HG03196 (cell line): ENCODE measurements around the gene NSMCE1.

Experiments
- ATAC-seq: cut with Tn5 transposase; IDR thresholded peaks from one replicate; pipeline ENCODE4 v1.9.1; 2021; ENCODE audit not compliant: unreplicated experiment

The NSMCE1 gene

DNA sequence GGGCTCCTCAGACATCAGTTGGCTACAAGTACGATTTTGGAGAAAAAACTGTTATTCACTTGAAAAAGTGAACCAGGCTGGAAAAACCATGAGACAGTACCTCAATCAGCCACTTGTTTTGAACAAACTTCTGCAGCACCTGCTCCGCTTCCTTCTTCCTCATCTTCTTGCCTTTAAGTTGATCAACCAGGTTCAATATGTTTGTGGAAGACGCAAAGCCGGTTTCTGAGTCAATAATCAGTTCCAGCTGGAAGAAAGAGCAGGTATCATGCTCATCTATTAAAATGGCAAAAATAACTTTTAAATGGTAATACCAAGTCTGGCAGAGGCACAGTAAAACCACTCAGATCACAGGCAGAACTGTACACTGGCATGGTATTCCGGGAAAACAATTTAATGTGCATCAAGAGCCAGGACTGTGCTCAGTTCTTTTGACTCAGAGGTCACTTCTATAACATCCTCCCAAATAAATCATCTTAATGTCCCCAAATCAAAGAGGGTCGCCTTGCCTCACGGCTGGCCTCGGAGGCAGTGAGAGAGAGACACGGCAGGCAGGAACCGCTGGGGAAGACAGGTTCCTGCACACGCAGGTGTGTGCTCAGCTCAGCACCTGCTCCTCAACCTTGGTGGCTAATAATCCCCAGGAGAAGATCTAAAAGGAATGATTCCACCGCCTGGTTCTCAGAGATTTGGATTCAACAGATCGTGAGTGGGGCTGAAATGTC lies 35.5 kb downstream of the NSMCE1 start:
- ATAC-seq = no peak

DNA sequence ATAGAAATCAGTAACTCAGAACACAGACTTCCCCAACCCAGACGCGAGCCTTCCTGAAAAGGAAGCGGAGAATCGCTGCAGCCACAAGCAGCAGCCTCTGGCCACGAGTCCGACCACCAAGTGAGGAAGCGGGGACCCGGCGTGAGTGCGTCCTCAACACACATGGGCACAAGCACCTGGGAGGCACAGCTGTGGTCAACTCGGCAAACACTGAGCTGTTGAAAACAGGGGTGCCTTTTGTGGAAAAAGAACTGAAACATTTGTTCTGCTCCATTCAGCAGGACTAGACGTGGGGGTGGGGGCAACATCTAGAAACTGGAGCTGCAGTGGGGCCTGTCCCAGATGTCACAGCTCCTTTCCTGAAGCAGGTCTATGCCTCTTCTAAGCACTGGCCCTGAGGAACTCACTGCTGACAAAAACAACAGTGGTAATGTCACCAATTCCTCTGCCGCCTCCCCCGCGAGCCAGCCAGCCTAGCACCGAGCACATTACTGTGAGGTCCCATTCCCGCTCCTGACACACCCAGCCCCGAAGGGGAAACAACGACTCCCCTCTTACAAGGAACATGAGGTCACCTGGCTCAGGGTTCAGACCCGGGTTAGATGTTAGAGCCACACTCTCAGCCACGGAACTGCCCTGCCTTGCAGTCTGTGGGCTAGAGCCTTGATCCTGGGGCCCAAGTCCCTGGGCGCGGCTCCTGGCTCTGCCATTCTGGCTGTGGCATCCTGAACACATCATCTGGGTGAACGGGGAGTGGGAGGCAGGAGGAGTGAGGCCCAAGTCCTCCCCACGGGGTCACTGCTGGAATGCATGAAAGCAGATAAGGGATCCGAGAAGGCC lies 36.3 kb downstream of the NSMCE1 start:
- peak; percentile 44 for ATAC-seq

DNA sequence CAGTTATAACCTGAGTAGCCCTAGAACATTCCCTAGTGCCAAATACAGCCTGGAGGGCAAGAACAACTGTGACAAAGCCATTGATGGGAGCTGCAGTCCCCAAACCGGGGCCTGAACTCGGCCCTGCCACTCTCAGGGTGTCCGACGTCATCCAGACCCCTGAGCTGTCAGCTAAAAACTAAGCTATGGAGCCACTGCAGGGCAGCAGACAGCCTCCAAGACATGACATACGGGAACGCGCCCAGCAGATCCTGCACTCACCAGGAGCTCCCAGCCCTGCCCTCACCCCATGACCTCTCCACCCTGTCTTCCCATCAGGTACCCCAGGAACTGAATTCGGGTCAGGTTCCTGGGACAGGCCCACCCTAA lies 36.9 kb downstream of the NSMCE1 start:
- no peak for ATAC-seq

DNA sequence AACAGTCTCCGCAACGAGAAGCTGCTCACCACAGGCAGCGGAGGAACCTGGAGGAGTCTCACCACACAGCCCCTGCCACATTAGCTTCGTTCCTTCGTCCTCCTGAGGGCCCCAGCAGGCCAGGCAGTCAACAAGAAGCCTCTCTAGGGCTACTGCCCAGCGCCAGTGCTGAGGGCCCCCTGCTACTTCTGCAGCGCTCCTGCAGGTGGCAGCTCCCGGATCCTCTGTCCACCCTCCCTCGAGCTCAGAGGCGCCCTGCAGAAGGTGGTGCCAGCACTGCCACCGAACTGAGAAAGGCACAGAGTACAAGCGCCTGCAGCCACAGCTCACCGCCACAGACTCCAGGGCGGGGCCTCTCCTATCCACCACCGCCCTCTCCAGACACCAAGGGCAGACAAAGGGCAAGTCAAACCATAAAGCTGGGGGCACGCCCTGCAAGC lies 38.0 kb downstream of the NSMCE1 start:
- no peak for ATAC-seq

DNA sequence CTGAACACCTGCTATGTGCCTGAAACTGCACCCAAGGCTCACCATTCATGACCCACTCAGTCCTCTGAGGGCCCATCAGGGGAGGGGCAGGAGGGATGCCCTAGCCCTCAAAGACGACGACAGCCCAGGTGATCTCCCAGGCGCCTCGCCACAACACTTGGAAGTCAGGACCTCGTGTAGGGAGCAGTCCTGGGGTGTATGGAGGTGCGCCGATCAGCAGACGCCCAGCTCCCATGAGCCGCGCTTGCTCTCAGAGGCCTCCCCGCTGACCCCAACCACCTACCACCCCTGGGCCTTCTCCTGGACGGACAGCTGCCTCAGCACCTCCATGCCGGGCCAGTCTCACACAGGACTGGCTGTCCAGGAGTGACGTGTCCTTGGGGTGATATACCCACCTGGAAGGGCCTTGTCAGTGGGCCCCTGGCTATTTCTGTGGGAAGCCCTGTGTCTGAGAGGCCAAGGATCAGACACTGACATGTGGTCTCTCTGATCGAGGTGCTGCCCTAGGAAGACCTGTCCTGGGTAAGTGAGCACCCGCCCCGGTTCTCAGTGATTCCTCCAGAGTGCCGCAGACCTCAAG lies 38.6 kb downstream of the NSMCE1 start:
- no peak for ATAC-seq

DNA sequence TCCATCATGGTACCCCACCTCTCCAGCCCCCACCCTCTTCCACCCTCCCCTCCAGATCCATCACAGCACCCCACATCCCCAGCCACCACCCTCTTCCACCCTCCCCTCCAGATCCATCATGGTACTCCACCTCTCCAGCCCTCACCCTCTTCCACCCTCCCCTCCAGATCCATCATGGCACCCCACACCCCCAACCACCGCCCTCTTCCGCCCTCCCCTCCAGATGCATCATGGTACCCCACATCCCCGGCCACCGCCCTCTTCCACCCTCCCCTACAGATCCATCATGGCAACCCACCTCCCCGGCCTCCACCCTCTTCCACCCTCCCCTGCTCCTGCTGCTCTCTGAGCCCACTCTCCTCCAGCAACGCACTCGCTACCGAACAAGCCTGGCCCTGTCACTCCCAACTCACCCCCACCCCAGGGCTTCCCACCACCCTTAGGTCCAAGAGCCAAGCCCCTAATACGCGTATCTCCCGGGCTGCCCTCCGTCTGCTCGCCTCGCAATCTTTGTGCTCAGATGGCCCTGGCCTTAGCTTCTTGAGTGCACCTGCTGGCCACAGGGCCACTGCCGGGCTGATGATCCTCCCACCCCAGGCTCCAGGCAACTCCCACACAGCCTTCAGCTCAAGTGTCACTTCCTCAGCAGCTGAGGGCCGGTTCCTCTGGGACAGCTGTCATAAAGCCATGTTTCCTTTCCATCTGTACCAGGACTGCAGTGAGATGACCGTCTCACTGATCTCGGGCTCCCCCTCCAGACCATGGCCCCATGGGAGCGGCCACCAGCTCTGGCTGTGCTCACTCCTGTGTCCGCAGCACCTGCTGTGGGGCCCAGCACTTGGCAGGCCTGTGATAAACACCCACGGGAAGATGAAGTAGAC lies 39.7 kb downstream of the NSMCE1 start:
- ATAC-seq = no peak

DNA sequence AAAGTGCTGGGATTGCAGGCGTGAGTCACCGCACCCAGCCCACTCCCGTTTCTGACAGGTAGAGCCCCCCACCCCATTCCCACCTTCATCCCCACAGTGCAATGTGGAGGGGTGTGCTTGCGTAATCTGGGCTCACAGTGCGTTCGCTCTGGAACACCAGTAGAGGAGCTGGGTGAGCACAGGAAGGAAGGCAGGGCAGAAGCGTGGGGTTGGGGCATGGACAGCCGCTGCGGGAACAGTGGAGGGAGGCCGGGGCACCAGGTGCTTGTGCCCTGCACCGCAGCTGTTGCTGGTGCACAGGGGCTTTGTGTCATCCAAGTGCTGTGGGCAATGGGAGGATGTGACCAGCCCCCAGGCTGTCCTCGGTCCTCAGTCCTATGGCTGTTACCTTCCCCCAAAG lies 40.5 kb downstream of the NSMCE1 start:
- ATAC-seq = no peak

DNA sequence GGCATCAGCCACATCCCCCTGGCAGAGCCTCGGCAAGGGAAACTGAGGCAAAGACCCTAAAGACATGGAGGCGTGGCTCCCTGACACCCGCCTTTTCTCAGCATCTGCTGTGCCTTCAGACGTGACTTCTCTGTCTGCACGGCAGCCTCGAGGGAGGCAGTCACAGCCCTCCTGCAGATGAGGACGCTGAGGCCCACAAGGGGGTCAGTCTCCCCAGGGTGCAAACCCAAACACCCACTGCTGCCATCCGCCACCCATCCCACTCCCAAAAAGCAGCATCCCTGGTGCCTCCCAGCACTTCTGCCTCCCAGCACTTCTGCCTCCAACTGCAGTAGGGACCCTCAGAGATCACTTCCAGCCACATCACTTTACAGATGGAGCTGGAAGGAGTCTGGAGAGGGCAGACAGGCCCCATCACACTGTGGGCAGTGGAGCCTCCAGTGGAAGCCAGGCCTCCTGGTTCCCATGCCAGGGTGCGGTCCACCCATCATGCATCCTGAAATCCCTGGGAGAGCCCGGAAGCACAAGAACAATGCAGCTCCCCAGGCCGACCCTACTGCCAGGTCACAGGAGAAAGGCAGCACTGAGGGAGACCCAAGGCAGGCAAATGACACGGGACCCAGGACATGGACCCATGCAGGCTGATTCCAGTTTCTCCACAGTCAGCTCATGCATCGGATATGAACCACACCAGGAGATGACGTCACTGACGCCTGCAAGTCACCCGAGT lies 41.4 kb downstream of the NSMCE1 start:
- ATAC-seq = no peak

DNA sequence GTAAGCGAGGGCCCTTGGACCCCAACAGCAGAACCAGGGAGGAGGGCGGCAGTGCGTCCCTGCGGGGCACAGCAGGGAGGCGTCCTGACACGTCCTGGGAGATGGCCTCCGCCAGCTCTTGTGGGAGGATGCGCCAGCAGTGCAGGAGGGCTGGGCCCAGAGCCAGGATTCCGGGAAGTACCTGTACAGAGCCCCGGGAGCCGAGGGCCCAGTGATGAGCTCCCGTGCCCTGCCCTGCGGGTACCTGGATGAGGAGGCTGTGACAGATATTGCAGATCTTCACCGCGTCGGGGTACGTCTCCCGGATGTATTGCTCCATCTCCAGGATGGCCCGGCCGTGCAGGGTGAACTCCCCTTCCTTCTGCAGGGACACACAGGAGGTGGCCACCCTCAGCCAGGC lies 42.1 kb downstream of the NSMCE1 start:
- ATAC-seq = no peak

DNA sequence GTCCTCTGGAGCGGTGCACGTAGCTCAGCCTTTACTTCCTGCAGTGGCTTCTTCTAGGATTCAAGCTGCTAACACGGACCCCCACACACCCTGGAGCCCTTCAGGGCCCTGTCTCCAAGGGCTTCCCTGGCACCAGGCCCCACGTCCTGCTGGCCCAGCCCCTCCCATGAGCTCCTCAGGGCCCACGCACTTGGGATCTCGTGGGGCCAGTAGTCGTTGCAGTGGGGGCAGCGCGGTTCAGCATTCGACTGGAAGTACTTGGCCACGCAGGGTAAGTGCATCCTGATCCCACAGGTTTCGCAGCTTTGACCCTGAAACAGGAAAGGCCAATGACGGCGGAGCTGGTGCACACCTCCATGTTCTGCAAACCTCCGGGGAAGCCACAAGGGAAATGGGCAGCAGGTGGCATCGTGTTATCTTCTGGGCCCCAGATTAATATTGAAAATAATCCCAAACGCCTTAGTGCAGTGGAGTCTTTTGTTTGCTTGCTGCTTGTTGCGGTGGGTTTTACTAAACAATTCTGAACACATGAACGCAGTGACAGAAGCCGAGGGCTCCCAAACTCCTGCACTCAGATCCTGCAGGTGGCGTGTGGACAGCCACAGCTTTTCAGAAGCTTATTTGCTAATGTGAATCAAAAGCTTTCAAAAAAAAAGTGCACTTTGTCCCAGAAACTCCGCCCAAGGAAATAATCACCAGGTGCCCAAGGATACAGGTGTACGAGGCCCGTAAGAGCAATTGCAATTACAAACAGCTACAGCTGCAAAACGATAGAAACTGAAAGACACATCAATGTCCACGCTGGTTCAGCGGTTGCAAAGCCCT lies 42.8 kb downstream of the NSMCE1 start:
- no peak for ATAC-seq

DNA sequence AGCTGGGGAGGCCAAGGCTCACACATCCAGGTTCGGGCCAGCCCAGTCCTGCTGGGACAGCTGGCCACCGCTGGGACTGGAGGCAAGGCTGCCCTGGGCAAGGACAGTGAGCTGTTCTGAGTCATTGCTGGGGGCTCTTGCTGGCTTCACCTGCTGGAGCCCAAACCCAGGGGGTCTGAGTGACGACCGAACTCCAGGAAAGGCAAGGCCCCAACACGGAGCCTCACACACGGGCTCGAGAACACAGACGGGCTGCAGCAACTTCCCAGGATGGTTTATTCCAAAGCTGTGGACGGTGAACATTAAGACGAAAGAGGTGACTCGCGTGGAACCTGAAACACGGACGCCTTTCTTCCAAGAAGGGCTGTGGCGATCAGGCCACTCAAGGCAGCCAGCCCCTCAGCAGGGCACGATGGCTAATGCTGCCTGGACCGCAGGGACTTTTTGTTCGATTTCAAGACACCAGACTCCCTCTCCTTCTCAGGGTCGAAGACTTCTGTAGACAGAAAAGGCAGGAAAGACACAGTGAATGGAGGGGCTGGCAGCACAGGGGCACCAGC lies 43.8 kb downstream of the NSMCE1 start:
- ATAC-seq = no peak

DNA sequence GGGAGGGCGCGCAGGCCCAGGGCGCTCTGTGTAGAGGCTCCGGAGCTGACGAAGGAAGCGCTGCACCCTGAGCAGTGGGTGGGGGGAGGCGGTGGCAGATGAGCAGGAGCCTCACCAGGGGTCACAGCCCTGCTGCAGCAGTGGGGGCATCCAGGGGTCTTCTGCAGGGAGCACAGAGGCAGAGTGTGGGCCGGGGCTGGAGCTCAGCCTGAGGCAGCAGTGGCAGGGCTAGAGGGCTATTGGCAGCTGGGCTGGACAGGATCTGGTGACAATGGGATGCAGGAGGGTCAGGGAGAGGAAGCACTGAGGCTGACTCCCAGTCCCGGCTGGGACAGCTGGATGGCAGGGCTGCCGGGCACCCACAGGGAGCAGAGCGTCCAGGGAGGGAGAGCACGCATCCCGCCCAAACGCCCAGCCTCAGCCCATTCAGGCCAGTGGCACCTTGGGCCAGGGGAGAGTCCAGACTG lies 44.3 kb downstream of the NSMCE1 start:
- ATAC-seq = no peak

DNA sequence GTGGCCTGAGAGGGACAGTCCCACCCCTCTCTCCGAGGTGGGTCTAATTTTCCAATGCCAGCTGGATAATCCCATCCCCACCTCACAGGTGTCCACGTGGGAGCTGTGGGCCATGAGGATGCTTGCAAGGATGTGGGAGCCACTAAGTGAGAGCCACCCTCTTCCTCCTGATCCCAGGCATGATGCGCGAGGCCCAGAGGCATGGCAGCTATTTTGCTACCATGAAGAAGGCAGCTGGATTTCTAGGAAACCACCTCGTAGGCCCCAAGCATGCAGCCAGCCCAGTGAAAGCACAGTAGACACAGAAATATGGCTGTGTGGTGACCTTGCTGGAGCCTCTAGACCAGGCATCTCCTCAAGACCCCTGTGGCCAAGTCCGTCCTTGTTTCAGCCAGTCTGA lies 44.9 kb downstream of the NSMCE1 start:
- no peak for ATAC-seq

DNA sequence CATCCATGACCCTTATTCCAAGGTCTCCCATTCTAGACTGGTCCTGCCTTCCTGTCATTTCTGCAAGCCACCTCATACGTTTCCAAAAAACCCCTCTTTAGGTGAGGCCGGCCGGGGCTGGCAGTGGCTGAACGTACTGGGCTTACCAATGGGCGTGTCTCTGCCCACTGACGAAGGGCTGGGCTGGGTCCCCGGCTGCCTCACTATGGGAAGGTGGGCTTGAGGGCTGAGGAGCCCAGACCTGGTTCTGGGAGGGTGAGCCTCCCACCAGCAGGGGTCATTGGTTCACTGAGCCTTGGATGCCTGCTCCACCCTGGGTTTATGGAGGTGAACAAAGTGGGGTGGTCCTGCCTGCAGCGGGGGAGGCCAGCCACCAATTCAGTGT lies 45.4 kb downstream of the NSMCE1 start:
- no peak for ATAC-seq

DNA sequence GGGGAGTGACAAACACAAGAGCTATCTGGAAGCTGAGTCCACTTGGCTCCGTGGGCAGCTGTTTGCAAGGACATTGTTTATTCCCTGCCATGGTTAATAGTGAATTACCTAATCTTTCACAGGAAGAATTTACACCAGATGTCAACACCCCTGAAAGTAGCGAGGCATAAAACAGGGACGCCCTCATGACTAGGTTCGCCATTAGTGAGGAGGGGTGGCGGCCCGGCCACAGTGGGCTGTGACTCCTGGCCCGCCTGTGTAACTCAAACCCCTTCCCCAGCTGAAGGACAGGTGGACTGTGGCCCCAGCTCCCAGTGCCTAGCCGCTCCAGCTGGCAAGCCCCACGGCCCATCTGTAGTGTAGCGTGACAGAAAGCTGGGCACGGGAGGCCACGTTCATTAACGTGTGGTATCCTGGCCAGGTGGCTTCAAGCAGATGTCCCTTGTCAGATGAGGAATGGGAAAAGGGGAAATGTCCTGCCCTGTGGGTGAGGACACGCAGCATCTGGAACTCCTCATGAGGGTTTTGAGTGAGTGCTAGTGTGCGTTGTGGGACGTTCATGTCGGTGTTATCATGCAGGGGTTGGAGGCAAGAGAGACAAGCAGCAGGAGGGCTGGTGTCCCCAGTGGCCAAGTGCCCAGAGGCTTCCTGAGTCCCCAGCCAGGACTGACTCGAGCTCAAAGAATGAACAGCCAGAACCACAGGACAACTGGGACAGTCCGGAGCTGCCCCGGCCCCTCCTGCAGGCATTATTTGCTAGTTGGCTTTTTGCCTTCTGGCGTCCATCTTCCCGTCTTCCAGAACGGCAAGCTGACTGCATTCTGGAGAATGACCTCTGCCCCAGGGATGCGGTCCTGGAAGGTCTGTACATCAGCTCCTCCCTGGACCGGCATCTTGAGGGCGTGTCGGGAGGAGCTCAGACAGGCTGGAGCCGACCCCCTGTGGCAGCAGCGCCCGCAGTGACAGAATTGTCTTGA lies 46.0 kb downstream of the NSMCE1 start:
- no peak for ATAC-seq

DNA sequence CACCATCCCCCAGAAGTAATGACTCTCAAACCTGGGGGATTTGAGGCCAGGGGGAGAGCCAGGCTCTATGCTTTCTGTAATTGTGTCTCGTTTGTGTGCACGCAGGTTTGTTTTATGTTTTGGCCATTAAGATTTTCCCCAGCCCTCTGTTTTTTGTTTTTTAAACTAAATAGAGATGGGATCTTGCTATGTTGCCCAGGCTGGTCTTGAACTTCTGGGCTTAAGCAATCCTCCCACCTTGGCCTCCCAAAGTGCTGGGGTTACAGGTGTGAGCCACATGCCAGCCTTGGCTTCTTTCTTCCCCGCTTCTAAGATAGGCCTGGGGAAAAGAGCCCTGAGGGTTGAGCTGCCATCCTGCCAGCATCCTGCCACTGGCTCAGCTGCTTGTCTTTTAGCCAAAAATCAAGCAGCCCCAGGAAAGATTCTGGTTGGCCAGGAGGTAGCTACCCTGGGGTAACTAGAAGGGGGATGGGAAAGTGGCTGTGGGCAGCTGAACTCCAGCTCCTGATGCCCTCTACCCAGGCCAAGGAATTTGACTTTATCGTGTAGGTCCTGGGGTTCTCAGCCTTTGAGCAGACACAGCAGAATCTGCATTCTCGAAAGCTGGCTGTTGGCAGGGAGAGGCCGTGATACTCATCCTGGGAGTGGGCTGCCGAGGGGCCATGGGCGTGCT lies 46.9 kb downstream of the NSMCE1 start:
- ATAC-seq = no peak

DNA sequence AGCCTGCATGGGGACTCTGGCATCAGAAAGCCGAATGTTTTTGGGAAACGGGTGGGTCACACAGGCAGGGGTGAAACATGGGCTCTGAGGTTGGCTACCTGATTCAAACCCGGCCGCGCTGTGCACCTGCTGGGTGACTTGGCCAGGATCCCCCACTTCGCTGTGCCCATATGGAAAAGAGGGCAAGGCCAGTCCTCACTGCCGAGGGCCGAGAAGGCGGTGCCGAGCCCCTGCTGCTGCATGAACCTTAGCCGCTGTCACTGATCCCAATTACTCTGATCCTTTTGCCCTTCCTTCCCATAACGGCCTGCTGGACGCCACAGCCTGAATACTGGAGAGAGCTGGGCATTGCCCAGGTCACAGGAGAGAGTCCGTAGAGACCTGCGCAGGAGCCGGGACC lies 47.6 kb downstream of the NSMCE1 start:
- ATAC-seq = no peak

DNA sequence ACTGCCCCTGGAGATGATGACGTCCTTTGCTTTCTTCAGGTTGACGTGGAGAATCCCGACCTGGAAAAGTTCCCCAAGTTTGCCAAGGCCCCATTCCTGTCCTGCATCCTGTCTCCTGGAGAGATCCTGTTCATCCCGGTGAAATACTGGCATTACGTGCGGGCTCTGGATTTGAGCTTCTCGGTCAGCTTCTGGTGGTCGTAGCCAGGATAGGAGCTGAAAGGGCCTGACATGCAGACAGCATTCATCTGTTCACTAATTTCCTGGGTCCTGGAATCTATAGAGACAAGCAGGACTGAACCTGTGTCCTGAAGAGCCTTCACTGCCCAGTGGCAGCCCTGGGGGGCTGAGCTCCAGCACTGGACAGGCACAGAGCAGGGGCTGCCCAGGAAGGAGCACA lies 48.0 kb downstream of the NSMCE1 start:
- ATAC-seq = no peak
